HEK293 (cell line): Measurements from ENCODE around the gene MYH6.

ENCODE experiments used
- CTCF ChIA-PET: fragments of 350-600 bp; formaldehyde crosslinking; extraction: SDS; loops from one replicate; lab custom pipeline; 2021; ENCODE audit warnings: antibody characterized with exemption; lab: Yijun Ruan, JAX
- POLR2A ChIA-PET: fragments of 300-600 bp; formaldehyde crosslinking; extraction: SDS; loops from one replicate; lab custom pipeline; 2020; ENCODE audit warnings: antibody characterized with exemption, inconsistent platforms; lab: Yijun Ruan, JAX
- H3K27ac ChIP-seq: fragments of 200-500 bp; sonication (Bioruptor generic); 2 replicates; pipeline ENCODE4 v1.5.1; 2014; ENCODE audit warnings: low read depth, low read length, control low read depth, inconsistent platforms; ENCODE audit errors: extremely low read depth
- H3K36me3 ChIP-seq, 2 experiments: fragments of 200-500 bp in 1 of 2; sonication (Bioruptor generic) in 1 of 2; 1 replicate in 1 of 2; 2 replicates in 1 of 2; pipeline ENCODE4 v1.5.1; 2014 to 2017; ENCODE audit warnings: inconsistent platforms in 2 of 2, low read length in 2 of 2; ENCODE audit not compliant: control insufficient read depth in 2 of 2, insufficient read depth in 1 of 2
- H3K4me1 ChIP-seq: fragments of 200-500 bp; sonication (Bioruptor generic); 2 replicates; pipeline ENCODE4 v1.5.1; 2014; ENCODE audit warnings: mild to moderate bottlenecking, low read length, inconsistent platforms; ENCODE audit not compliant: control insufficient read depth, insufficient read depth
- H3K4me3 ChIP-seq: 2 replicates; pipeline ENCODE4 v1.5.1; 2011; ENCODE audit warnings: low read depth, mild to moderate bottlenecking, control low read depth, low read length, moderate library complexity
- H3K9me3 ChIP-seq: fragments of 200-500 bp; sonication (Bioruptor generic); 2 replicates; pipeline ENCODE4 v1.5.1; 2014; ENCODE audit warnings: low read depth, low read length, inconsistent platforms; ENCODE audit not compliant: control insufficient read depth, insufficient read depth
- EGR2 ChIP-seq: fragments of 450-650 bp; formaldehyde crosslinking; IDR thresholded peaks from 2 replicates; pipeline ENCODE4 v1.5.1; 2016; ENCODE audit warnings: low read depth, missing biosample characterization, missing genetic modification characterization
- MYNN ChIP-seq: fragments of 450-650 bp; formaldehyde crosslinking; IDR thresholded peaks from 2 replicates; pipeline ENCODE4 v1.5.1; 2016; ENCODE audit warnings: missing biosample characterization, missing genetic modification characterization, borderline replicate concordance
- MZF1 ChIP-seq: fragments of 450-650 bp; formaldehyde crosslinking; IDR thresholded peaks from 2 replicates; pipeline ENCODE4 v1.5.1; 2017; ENCODE audit warnings: missing biosample characterization, missing genetic modification characterization, borderline replicate concordance
- YY1 ChIP-seq: fragments of 450-650 bp; formaldehyde crosslinking; IDR thresholded peaks from 2 replicates; pipeline ENCODE4 v1.5.1; 2018; ENCODE audit warnings: missing biosample characterization, missing genetic modification characterization
- ZFP69B ChIP-seq: fragments of 450-650 bp; formaldehyde crosslinking; IDR thresholded peaks from 2 replicates; pipeline ENCODE4 v1.5.1; 2016; ENCODE audit warnings: missing biosample characterization, missing genetic modification characterization
- ZNF10 ChIP-seq: fragments of 450-650 bp; formaldehyde crosslinking; IDR thresholded peaks from 2 replicates; pipeline ENCODE4 v1.5.1; 2017; ENCODE audit warnings: missing biosample characterization, missing genetic modification characterization
- ZNF19 ChIP-seq: fragments of 450-650 bp; formaldehyde crosslinking; IDR thresholded peaks from 2 replicates; pipeline ENCODE4; 2016; ENCODE audit warnings: missing biosample characterization, missing genetic modification characterization, low read depth
- ZNF624 ChIP-seq: fragments of 450-650 bp; formaldehyde crosslinking; IDR thresholded peaks from 2 replicates; pipeline ENCODE4 v1.5.1; 2017; ENCODE audit warnings: missing biosample characterization, missing genetic modification characterization
- ZNF670 ChIP-seq: fragments of 450-650 bp; formaldehyde crosslinking; IDR thresholded peaks from 2 replicates; pipeline ENCODE4 v1.5.1; 2016; ENCODE audit warnings: missing biosample characterization, missing genetic modification characterization, low read depth
- ZNF843 ChIP-seq: fragments of 450-650 bp; formaldehyde crosslinking; IDR thresholded peaks from 2 replicates; pipeline ENCODE4 v1.5.1; 2016; ENCODE audit warnings: missing biosample characterization, missing genetic modification characterization
- TF ChIP-seq, protein P1 (sequence below): fragments of 450-650 bp; formaldehyde crosslinking; IDR thresholded peaks from 2 replicates; pipeline ENCODE4 v1.5.1; 2017; ENCODE audit warnings: missing biosample characterization, missing genetic modification characterization
- TF ChIP-seq, protein P2 (sequence below): fragments of 450-650 bp; formaldehyde crosslinking; IDR thresholded peaks from 2 replicates; pipeline ENCODE4 v1.5.1; 2017; ENCODE audit warnings: missing biosample characterization, mild to moderate bottlenecking, missing genetic modification characterization, moderate library complexity
- TF ChIP-seq, protein P3 (sequence below): fragments of 450-650 bp; formaldehyde crosslinking; IDR thresholded peaks from 2 replicates; pipeline ENCODE4 v1.5.1; 2016; ENCODE audit warnings: missing biosample characterization, missing genetic modification characterization, borderline replicate concordance
- TF ChIP-seq, protein P4 (sequence below): fragments of 450-650 bp; formaldehyde crosslinking; IDR thresholded peaks from 2 replicates; pipeline ENCODE4 v1.5.0; 2017; ENCODE audit warnings: missing biosample characterization, missing genetic modification characterization, borderline replicate concordance
- TF ChIP-seq, protein P5 (sequence below): fragments of 450-650 bp; formaldehyde crosslinking; IDR thresholded peaks from 2 replicates; pipeline ENCODE4 v1.5.1; 2016; ENCODE audit warnings: missing biosample characterization, missing genetic modification characterization
- TF ChIP-seq, protein P6 (sequence below): fragments of 450-650 bp; formaldehyde crosslinking; IDR thresholded peaks from 2 replicates; pipeline ENCODE4 v1.5.1; 2016; ENCODE audit warnings: missing biosample characterization, missing genetic modification characterization

MYH6 gene

DNA sequence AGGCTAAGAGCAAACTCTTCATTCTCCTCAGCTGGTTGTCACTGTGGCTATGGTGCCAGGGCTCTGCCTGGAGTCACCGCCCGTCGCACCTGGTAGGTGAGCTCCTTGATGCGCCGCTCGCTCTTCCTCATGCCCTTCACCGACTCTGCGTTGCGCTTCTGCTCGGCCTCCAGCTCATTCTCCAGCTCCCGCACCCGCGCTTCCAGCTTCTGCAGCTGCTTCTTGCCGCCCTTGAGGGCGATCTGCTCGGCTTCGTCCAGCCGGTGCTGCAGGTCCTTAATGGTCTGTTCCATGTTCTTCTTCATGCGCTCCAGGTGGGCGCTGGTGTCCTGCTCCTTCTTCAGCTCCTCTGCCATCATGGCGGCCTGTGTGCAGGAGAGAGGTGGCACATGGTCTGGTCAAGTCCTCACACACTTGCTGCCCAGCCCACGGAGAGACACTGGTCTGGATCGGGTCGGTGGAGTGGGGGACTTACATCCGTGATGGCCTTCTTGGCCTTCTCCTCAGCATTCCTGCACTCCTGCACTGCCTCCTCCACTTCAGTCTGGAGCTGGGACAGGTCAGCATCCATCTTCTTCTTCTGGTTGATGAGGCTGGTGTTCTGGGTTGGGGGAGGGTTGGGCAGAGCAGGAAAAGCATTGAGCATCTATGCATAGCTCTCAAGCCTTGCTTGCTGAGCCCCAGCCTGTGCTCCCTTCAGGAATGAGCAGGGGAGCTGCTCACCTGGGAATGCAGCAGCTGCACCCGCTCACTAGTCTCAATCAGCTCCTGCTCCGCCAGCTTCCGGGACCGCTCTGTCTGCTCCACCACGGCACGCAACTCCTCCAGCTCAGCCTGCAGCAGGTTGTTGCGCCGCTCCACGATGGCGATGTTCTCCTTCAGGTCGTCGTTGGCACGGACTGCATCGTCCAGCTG lies 7.1 kb upstream of the MYH6 start:
- Histone ChIP-seq H3K36me3 (no peaks in the 10 kb centered on the region), H3K27ac (no peak overlapping the region), H3K4me3 (no peak overlapping the region), H3K9me3 (no peaks in the 10 kb centered on the region), H3K4me1 (no peaks in the 10 kb centered on the region)
- no peak for TF ChIP-seq MYNN
- no peak for TF ChIP-seq EGR2 (tag by site-specific recombination)
- TF ChIP-seq, protein P1, sequence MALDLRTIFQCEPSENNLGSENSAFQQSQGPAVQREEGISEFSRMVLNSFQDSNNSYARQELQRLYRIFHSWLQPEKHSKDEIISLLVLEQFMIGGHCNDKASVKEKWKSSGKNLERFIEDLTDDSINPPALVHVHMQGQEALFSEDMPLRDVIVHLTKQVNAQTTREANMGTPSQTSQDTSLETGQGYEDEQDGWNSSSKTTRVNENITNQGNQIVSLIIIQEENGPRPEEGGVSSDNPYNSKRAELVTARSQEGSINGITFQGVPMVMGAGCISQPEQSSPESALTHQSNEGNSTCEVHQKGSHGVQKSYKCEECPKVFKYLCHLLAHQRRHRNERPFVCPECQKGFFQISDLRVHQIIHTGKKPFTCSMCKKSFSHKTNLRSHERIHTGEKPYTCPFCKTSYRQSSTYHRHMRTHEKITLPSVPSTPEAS: no peak
- TF ChIP-seq ZNF843 (tag by site-specific recombination): no peak
- no peak for TF ChIP-seq ZNF10 (tag by site-specific recombination)
- TF ChIP-seq ZFP69B (tag by site-specific recombination): no peak
- no peak for TF ChIP-seq ZNF19
- TF ChIP-seq ZNF624 (tag by site-specific recombination): no peak
- TF ChIP-seq, protein P2, sequence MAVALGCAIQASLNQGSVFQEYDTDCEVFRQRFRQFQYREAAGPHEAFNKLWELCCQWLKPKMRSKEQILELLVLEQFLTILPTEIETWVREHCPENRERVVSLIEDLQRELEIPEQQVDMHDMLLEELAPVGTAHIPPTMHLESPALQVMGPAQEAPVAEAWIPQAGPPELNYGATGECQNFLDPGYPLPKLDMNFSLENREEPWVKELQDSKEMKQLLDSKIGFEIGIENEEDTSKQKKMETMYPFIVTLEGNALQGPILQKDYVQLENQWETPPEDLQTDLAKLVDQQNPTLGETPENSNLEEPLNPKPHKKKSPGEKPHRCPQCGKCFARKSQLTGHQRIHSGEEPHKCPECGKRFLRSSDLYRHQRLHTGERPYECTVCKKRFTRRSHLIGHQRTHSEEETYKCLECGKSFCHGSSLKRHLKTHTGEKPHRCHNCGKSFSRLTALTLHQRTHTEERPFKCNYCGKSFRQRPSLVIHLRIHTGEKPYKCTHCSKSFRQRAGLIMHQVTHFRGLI: no peak
- TF ChIP-seq MZF1 (tag by site-specific recombination): no peak
- no peak for TF ChIP-seq YY1
- TF ChIP-seq, protein P3, sequence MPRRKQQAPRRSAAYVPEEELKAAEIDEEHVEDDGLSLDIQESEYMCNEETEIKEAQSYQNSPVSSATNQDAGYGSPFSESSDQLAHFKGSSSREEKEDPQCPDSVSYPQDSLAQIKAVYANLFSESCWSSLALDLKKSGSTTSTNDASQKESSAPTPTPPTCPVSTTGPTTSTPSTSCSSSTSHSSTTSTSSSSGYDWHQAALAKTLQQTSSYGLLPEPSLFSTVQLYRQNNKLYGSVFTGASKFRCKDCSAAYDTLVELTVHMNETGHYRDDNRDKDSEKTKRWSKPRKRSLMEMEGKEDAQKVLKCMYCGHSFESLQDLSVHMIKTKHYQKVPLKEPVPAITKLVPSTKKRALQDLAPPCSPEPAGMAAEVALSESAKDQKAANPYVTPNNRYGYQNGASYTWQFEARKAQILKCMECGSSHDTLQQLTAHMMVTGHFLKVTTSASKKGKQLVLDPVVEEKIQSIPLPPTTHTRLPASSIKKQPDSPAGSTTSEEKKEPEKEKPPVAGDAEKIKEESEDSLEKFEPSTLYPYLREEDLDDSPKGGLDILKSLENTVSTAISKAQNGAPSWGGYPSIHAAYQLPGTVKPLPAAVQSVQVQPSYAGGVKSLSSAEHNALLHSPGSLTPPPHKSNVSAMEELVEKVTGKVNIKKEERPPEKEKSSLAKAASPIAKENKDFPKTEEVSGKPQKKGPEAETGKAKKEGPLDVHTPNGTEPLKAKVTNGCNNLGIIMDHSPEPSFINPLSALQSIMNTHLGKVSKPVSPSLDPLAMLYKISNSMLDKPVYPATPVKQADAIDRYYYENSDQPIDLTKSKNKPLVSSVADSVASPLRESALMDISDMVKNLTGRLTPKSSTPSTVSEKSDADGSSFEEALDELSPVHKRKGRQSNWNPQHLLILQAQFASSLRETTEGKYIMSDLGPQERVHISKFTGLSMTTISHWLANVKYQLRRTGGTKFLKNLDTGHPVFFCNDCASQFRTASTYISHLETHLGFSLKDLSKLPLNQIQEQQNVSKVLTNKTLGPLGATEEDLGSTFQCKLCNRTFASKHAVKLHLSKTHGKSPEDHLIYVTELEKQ (tag by site-specific recombination): no peak
- TF ChIP-seq, protein P4, sequence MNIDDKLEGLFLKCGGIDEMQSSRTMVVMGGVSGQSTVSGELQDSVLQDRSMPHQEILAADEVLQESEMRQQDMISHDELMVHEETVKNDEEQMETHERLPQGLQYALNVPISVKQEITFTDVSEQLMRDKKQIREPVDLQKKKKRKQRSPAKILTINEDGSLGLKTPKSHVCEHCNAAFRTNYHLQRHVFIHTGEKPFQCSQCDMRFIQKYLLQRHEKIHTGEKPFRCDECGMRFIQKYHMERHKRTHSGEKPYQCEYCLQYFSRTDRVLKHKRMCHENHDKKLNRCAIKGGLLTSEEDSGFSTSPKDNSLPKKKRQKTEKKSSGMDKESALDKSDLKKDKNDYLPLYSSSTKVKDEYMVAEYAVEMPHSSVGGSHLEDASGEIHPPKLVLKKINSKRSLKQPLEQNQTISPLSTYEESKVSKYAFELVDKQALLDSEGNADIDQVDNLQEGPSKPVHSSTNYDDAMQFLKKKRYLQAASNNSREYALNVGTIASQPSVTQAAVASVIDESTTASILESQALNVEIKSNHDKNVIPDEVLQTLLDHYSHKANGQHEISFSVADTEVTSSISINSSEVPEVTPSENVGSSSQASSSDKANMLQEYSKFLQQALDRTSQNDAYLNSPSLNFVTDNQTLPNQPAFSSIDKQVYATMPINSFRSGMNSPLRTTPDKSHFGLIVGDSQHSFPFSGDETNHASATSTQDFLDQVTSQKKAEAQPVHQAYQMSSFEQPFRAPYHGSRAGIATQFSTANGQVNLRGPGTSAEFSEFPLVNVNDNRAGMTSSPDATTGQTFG (tag by site-specific recombination): no peak
- TF ChIP-seq, protein P5, sequence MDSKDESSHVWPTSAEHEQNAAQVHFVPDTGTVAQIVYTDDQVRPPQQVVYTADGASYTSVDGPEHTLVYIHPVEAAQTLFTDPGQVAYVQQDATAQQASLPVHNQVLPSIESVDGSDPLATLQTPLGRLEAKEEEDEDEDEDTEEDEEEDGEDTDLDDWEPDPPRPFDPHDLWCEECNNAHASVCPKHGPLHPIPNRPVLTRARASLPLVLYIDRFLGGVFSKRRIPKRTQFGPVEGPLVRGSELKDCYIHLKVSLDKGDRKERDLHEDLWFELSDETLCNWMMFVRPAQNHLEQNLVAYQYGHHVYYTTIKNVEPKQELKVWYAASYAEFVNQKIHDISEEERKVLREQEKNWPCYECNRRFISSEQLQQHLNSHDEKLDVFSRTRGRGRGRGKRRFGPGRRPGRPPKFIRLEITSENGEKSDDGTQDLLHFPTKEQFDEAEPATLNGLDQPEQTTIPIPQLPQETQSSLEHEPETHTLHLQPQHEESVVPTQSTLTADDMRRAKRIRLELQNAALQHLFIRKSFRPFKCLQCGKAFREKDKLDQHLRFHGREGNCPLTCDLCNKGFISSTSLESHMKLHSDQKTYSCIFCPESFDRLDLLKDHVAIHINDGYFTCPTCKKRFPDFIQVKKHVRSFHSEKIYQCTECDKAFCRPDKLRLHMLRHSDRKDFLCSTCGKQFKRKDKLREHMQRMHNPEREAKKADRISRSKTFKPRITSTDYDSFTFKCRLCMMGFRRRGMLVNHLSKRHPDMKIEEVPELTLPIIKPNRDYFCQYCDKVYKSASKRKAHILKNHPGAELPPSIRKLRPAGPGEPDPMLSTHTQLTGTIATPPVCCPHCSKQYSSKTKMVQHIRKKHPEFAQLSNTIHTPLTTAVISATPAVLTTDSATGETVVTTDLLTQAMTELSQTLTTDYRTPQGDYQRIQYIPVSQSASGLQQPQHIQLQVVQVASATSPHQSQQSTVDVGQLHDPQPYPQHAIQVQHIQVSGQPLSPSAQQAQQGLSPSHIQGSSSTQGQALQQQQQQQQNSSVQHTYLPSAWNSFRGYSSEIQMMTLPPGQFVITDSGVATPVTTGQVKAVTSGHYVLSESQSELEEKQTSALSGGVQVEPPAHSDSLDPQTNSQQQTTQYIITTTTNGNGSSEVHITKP (tag by site-specific recombination): no peak
- TF ChIP-seq, protein P6, sequence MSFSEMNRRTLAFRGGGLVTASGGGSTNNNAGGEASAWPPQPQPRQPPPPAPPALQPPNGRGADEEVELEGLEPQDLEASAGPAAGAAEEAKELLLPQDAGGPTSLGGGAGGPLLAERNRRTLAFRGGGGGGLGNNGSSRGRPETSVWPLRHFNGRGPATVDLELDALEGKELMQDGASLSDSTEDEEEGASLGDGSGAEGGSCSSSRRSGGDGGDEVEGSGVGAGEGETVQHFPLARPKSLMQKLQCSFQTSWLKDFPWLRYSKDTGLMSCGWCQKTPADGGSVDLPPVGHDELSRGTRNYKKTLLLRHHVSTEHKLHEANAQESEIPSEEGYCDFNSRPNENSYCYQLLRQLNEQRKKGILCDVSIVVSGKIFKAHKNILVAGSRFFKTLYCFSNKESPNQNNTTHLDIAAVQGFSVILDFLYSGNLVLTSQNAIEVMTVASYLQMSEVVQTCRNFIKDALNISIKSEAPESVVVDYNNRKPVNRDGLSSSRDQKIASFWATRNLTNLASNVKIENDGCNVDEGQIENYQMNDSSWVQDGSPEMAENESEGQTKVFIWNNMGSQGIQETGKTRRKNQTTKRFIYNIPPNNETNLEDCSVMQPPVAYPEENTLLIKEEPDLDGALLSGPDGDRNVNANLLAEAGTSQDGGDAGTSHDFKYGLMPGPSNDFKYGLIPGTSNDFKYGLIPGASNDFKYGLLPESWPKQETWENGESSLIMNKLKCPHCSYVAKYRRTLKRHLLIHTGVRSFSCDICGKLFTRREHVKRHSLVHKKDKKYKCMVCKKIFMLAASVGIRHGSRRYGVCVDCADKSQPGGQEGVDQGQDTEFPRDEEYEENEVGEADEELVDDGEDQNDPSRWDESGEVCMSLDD (tag by site-specific recombination): no peak
- no peak for TF ChIP-seq ZNF670
- ChIA-PET POLR2A (no interaction called here), CTCF (no interaction called here)
